ENCODE measurements around the gene SH2D5.
"Not testable (repeated sequence)": the region's sequence is repeated elsewhere in the genome, so short reads cannot be mapped to it uniquely, and the experiment has no call there.

The SH2D5 gene

DNA sequence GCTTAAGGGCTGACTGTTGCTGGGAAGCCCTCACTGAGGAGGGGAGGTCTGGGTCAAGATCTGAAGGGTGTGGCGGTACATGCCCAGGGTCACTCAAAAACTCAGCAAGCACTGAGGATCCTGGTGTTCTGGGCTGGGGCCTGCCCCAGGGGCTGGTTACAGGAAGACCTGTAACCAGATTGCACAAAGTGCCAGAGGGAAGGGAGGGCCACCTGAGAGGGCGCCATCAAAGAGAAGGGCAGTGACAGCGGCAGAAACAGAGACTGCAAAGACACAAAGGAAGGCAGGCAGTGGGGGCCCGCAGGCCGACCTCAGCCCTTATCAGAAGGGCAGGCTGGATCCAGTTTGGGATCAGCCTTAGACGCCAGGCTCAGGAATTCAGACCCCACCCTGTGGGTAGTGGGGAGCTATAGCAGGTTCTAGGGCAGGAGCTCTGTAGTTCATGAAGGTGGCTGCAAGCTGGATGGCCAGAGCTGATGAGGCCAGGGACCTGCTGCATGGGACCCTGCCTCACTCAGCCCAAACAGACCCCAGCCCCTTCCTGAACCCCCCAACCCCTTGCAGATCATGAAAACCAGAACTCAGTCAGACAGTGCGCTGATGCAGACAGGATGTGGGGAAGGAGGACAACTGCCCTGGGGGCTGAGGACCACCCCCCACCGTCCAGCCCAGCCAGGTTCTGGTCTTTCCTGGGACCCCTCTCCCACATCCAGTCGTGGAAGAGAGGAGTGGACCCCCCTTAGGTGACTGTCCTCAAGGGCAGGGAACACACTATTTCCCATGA is 3.9 kb downstream of the SH2D5 start:
- DNase-seq (ENCODE audit: low spot score): no peak

DNA sequence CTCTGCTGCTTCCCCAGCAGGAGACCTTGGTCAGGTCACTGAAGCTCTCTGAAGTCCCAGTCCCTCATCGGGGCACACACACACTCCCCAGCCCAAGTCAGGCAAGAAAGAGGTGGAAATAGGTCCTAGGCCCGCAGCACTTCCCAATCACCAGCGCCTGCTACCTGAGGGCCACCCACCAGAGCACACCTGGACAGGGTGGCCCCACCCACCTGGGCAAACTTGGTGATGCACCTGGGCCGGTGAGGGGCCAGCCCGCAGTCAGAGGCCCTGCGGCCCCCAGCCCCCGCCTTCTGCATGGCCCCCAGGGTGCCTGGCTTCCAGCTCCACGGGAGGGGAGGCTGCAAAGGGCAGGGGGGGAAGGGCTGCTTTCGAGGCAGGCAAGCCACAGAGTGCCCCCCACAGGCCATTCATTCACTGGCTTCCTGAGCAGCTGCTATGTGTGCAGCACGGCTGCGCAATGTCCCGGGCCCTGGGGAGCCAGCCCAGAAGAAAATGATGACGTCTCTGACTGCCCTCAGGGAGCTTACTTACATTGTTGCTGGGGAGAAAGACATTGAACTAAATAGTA is 4.7 kb downstream of the SH2D5 start:
- DNase-seq (ENCODE audit: low spot score): no peak

DNA sequence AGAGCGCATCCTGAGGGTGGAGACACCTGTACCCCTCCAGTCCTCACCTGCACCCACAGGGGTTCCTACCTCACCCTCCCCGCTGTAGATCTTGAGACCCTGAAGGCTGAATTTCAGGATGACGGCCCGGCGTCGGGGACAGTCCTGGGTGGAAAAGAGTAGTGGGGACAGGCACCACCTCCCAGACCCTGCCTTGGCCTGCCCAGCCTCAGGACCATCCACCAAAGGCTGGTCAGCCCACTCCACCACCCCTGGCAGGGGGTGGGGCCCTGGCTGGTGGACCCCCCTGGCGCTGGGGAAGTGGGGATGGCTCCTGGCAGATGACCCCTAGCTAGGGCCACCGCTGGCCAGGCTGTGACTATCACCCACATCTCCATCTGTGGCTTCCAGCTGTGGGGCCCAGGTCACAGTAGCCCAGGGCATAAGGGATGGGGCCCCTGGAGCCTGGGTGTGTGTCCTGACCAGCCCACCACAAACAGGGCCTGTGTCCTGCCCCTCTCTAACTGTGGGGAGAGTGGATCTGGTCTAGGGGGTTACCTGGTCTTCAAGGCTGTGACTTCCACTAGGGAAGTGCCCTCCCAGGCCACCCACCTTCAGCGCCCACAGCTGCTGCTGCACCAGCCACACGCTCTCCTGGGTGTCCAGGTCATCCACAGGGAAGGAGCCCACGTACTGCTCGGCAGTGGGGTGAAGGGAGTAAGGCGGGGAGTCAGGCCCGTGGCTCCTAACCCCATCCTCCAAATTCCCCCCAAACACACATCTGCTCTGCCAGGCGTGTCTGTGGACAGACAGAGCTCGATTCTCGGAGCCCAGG is 5.4 kb downstream of the SH2D5 start:
- no peak for DNase-seq (ENCODE audit: low spot score)

DNA sequence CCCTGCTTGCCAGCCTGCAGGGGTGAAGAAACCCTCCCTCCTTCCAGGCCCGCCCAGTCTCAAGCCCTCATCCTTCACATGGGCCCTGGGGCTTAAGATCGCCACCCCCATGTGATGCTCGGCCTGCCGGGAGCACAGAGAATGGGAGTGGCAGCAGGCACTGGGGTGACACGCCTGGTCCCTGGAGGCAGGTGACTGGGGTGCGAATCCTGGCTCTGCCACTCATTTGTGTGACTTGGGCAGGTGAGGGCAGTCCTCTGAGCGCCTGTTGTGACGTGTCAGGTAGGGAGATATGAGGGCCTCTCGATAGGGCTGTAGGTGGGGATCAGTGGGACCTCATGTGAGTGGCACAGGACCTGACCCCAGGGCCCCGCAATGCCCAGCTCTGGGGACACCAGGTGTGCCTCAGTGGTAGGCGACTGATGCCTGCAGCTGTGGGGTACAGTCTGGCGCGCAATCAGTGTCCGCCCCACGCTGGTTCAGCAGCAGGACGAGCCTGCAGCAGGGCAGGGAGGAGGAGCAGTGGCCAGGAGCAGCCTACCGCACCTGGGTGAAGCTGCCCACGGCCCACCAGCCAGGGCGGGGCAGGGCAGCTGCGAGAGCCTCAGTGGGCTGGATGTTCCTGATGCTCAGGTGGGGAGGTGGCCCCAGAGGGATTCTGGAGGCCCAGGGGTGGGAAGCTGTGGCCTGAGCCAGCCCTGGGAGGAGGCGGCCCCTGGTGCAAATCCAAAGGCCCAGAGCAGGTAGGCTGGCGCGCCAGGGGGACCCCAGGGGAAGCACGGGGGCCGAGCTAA is 6.2 kb downstream of the SH2D5 start:
- DNase-seq (ENCODE audit: low spot score): no peak

DNA sequence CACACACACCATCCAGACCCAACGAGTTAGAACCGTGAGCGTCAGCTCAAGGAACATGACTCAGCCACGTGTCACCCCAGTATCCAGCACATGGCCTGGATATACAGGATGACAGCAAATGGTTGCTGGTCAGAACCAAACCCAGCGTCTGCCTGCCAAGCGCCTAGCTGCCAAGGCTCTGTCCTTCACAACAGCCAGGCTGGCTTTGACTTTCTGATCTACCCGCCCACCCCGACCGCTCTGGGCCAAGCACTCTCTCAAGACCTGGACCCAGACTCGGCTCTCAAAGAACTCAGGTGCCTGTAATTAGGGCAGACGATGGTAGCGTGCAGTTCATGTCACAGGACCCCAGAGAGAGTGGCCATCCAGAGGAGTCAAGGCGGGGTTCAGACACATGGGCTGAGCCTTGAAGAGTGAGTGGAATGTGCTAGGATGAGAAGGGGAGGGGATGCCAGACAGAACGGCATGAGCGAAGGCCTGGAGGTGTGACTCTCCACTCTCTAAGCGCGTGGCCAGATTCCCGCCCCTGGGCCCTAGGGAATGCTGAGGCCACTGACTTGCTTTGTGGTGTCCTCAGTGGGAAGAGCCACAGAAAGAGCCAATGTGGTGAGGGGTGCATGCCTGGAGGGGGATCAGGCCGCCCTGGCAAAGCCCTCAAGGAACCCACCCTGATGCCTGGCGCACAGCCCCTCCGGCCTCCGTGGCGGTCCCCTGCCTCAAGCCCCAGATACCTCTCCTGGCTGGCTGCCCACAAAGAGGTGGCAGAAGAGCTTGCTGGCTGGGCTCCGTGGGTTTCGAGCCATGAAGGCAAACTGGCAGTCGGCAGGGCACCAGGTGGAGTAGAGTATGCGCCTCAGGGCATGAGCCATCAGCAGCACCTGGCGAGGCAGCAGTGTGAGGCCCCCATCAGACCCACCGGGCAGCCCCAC is 7.0 kb downstream of the SH2D5 start:
- DNase-seq (ENCODE audit: low spot score): no peak

DNA sequence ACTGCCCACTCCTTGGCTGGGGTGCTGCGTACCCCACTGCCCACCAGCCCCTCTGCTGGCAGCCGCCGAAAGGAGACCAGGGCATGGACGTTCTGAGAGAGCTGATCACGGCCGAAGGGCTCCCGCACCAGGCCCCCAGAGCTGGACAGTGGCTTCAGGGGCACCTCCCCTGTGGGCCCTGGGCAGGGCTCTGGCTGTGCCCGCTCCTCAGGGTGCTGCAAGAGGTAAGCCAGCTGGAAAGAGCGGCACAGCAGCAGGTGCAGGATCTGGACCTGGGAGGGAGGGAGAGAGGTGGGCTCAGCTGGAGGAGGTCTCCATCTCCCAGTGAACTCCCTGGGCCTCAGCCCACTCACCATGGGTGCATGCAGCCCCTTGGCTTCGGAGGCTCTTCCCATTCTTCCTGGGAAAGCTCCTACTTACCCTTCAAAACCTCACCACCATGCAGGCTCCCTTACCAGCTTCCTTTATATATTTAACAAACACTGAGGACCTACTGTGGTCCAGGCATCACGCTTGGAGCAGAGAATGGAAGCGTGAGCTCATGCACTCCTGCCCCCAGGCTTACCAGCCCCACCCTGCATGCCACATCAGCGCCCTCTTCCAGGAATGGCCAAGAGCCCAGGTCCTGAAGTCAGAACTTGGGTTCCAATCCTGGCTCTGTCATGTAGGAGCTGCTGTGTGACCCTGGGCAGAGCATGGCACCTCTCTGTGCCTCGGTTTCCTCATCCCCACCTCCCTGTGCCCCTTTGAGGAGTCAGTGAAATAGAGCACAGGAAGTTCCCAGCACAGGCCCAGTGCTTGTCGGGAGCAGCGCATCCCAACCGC is 7.9 kb downstream of the SH2D5 start:
- DNase-seq (ENCODE audit: low spot score): no peak

DNA sequence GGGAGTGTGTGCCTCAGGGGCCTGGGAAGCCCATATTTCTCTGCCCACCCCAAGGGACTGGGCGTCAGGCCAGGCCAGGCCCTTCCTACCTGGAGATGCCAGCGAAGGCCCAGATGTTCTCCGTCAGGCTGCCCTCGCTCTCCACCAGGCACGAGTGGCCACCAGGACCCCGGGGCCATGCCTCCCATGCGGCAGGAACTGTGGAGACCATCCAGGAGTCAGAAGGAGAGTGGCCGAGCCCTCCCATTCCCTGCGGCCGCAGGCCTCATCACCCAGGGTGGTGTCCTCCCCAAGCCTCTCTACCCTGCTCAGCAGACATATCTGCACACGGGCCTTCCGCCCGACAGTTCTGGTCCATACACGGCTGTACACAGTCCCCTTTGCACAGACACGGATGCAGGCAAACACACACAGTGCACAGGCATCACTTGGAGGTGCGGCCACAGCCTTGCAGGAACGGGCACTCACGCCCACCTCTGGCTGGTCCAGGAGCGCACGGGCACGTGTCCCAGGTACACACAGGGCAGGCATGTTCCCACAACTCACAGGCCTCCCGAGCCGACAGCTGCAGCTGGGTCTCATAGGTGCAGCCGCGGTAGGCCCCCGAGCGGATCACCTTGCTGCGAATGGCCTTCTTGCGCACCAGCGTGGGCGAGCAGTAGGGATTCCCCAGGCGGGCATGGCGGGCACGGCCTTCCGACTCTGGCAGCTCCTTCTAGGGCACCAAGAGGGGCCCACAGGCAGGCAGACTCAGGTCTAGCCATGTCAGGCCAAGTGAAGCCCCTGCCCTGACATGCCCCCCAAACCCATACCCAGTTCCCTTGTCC is 8.8 kb downstream of the SH2D5 start:
- DNase-seq (ENCODE audit: low spot score): no peak

DNA sequence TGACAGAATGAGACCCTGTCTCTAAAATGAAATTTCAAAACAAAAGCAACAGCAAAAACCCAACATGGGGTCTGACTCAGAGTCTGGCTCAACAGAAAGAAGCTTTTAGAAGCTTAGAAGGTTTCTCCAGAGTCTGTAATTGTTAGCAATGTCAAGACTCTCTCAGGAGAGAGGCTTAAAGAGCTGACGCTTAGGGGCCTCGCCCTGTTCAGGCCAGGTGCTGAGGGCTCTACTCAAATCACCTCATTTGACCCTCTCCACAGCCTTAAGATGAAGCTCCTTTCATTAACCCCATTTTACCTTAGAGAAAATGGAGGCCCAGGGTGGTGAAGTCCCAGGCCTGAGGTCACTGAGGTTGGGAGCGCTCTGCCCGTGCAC is 9.4 kb downstream of the SH2D5 start:
- no peak for DNase-seq (ENCODE audit: low spot score)

DNA sequence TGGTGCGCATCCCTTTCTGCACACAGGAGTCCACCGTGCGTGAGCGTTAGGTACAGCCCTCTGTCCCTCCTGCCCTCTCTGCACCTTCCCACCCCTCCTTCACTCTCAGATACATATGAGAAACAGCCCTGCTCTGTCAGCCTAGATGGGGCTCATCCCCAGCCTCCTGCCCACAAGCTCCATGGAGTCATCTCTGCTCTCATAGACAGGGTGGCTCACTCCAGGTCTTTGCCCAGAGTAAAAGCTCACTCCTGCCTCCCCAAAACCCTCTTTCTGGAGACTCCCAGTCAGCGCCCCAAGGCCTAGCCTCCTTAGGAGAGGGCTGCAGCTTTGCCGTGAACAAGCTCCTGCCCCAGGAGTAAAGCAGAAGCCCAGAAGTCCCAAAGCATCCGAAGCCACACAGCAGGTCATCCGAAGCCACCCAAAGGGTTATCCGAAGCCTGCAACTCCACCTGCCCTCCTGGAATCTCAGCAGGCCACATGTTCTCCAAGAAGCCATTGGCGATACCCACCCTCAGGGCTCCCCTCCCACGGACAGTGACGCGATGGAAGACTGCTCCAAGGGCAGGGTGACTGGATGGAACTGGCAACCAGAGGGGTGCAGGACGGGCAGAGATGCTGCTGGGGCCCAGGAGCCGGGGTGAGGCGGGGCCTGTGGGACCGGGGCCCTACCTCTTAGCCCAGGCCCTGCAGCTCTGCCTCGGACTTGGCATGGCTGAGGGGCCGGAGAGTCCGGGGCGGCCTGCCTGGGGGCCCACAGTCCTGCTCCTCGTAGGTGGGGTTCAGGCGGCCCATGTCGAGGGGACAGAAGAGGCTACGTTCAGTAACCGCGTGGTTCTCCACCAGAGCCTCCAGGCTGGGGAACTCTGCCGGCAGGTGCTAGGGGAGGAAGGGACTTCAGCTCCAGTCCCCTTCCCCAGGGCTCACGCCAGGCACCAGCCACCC is 11.1 kb downstream of the SH2D5 start:
- DNase-seq (ENCODE audit: low spot score): no peak

DNA sequence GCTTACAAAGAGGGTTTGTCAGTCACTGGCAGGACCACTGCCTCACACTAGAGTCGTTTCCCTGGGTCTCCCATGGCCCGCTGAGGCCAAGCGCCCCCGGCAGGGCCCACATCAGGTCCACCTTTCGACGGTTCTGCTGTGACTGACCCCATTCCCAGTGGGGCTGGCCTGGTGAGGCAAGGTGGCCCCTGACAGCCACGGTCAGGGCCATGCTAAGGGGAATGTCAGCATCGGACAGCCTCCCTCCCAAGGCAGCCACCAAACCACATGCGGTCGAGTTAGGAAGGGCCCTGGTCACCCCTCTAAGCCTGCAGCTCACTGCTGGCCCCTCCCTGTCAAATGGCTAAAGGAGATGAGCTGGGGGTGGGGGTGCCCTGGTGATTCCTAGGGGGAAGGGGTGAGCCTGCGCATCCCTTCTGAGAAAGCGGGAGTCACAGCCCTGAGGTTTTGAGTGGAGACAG is 11.8 kb downstream of the SH2D5 start:
- DNase-seq (ENCODE audit: low spot score): no peak

DNA sequence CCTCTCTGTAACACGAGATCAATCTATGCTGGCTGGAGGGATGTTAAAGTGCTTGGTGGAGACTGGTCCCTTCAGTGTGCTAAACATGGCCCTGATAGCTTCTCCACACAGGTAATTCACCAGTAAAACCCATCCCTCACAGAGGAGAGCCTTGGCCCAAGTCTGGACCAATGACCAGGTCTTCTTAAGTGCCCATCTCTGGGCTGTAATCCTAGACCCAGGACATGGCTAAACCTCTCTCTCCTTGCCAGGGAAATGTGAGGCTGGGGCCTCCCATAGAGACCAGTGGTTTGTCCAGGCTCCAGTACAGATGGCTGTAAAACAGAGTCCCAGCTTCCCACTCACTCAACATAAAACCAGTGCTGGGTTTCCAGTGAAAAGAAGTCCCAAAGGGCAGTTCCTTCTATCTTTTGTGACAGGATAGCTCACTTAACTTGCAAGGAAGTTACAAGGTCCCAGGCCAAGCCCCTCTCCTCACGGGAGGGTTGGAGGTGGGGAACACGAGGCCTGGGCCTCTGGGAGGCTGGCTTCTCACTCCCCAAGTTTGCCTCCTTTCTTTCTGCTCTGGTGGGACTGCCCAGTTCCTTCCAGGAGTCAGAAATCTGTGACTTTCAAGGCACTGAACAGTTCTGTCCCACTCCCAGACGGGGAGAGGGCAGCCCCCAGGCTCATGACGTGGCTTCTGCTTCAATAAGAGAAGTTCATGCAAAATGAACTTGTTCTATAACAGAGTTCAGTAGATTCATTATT is 12.5 kb downstream of the SH2D5 start:
- no peak for DNase-seq (ENCODE audit: low spot score)

DNA sequence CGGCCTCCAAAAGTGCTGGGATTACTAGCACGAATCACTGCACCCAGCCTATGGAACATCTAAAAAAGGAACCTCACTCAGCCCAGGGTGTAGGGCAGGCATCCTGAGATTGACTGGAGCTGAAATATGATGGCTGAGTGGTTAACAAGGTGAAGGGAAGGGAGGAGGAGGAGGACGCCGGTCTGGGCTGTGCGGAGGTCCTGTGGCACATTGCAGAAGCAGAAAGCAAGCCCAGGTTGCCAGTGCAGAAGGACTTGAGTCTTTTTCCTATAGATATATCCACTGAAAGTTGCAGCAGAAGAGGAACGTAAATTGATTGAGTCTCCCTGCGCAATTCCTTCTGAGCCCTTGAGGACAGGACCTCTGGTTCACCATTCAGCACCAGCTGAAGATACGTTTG is 13.2 kb downstream of the SH2D5 start:
- no peak for DNase-seq (ENCODE audit: low spot score)

DNA sequence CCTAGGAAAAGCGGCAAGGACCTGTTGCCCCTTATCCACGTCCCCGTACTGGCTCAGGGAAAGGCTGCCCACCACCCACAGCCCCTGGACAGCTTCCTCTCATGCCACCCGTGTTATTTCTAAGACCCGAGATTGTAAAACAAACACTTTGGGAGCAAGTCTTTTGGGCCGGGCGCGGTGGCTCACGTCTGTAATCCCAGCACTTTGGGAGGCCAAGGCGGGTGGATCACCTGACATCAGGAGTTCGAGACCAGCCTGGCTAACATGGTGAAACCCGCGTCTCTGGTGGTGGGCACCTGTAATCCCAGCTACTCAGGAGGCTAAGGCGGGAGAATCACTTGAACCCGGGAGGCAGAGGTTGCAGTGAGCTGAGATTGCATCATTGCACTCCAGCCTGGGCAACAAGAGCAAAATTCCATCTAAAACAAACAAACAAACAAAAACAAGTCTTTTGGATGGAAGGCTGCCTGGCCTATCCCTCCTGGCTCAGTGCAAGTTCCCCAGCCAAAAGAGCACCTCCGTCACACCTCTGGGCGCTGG is 14.1 kb downstream of the SH2D5 start:
- not testable (repeated sequence) for DNase-seq (ENCODE audit: low spot score)

DNA sequence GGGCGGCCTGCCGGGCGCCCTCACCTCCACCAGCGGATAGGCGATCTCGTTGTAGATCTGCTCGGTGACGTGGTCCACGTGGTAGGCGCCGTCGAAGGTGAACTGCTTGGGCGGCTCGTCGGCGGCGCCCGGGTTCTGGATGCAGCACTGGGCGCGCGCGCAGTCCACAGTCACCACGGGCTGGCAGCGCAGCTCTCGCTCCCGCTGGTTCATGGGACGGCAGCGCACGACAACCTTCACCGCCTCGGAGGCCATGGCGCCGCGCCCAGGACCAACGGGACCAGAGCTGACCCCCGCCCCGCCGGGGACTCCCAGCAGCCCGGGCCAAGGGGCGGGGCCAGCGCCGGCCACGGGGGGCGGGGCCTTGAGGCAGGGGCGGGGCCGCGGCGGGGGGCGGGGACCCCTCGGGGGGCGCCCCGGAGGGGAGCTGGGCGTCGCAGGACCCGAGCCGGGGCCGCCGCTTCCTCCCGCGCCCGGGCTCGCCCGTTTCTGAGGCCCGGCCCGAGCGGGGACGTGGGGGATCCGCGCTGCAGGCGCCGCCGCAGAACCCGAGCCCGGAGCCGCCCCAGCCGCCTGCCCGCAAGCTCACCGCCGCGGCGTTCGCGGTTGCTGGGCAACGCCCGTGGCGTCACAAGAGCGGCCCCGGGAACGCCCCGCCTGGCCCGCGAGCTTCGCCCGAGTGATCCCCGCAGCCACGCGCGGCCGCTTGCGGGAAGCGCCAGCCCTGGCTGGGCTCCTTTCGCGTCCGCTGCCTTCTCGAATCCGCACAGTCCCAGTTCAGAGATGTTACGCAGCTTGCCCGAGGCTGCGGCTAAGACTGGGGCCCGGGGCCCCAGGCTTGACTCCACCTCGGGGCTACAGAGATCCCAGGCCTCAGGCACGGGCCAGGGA is 14.8 kb downstream of the SH2D5 start, which contains the start of gene KIF17:
KIF17 (minus strand) TSS at position 556 of the 891 bp plus-strand sequence; CDS start at position 255, 301 bp downstream.
- no peak for DNase-seq (ENCODE audit: low spot score)

DNA sequence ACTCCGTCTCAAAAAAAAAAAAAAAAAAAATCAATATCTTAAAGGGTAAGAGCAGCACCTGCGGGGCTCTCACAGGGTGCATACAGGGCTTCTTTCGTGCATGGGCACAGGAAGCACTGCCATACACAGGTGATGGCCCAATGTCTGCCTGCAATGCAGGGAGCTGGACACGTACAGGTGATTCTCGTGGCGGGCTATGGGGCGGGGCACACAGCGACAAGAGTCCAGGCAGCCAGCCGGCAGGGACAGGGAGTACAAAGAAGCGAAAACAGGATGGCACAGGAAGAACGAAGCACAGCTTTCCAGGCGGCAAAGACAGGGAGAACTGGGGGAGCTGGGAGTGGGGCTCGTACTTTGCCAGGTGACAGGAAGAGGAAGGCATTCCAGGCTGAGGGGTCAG is 16.3 kb downstream of the SH2D5 start:
- DNase-seq (ENCODE audit: low spot score): no peak

DNA sequence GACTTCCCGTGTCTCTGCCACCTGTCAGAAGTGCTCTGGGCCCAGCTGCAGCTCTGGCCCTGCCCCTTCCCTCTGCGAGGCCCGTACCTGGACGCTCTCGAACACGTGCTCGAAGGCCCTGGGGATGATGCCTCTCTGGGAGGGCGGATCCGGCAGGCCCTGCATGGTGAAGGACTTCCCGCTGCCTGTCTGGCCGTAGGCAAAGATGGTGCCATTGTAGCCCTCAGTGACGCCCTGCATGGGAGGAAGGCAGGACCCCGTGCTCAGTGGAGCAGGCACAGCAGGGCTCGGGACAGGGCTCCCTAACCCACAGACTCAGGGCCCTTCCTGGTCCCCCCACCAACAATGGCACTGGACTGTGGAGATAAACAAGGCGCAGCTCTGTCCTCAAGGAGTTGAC is 17.1 kb downstream of the SH2D5 start:
- DNase-seq (ENCODE audit: low spot score): no peak
